ENCODE results near the gene HOXC13.

- TF ChIP-seq POLR2AphosphoS5 (IDR thresholded peaks at IDR 0.05; ENCODE audit: low read depth, low read length) (no peak), TAF1 (IDR thresholded peaks at IDR 0.05; ENCODE audit: borderline replicate concordance, low read depth, low read length) (no peak)
Observed at GRCh38 chr12:53950789-53951576, 12.4 kb downstream of the HOXC13 start.
